ENCODE results near the gene MTERF1.

DNA sequence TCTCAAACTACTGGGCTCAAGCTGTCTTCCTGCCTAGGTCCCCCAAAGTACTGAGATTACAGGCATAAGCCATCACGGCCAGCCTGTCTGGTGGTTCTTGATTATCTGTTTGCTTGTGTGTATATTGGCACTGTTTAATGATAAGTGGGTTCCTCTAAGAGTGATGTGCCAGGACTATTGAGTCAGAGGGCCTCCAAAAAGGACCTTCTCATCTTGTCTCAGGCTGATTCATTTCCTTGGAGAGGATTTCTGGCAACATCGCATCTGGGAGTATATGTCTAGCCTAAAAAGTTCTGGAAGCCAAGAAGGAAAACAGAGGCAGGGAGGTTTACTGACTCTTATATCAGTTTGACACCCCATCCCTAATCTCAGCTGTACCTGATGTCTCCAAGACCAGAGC lies 33.1 kb upstream of the MTERF1 start:
- TF ChIP-seq CTCF (IDR thresholded peaks at IDR 0.05) (no peak), POLR2A (IDR thresholded peaks at IDR 0.05) (no peak)

All from body of pancreas (tissue), 4 donors.